ENCODE results near the gene EEPD1. TPM values are rescaled to one million over a fixed set of nuclear protein-coding genes. Genes with fewer than 3 reads are reported as not detected.

EEPD1 gene
- polyA plus RNA-seq, 1 of the 3 experiments (the other 2 are of a cell fraction): 5.0 TPM

- ChIA-PET CTCF (interaction anchor here (0.8 to 1.5 kb wide), 5 partner anchors 9 to 315 kb away, joined by 3 to 4 read pairs (median 3); no protein-coding TSS in a partner anchor), POLR2A (no interaction called here)
- no peaks in the 10 kb centered on the region for H4K20me1 ChIP-seq (ENCODE audit: insufficient read depth)
- H2AFZ ChIP-seq (ENCODE audit: low read depth): no peak overlapping the region
- no peaks in the 10 kb centered on the region for H3K36me3 ChIP-seq (replicated peaks in 1 of 2; ENCODE audit: control insufficient read depth in 1 of 2, insufficient read depth in 2 of 2, low read length in 1 of 2)
- H3K79me2 ChIP-seq (ENCODE audit: insufficient read depth): no peaks in the 10 kb centered on the region
- TF ChIP-seq FOXJ3 (CRISPR knock-in tag; IDR thresholded peaks at IDR 0.05) (no peak), YY1 (IDR thresholded peaks at IDR 0.05; ENCODE audit: low read depth) (no peak), TAF1 (IDR thresholded peaks at IDR 0.05; ENCODE audit: borderline replicate concordance, low read depth, low read length) (no peak), TCF12 (IDR thresholded peaks at IDR 0.05) (no peak), EP300 (IDR thresholded peaks at IDR 0.05; ENCODE audit: borderline replicate concordance in 1 of 2, low read depth in 1 of 2, low read length in 1 of 2) (no peak), RFX5 (IDR thresholded peaks at IDR 0.05; ENCODE audit: low read length) (no peak), MEF2A (IDR thresholded peaks at IDR 0.05; ENCODE audit: borderline replicate concordance, low read depth) (no peak), TEAD4 (IDR thresholded peaks at IDR 0.05; ENCODE audit: borderline replicate concordance, insufficient read depth) (no peak), POLR2AphosphoS5 (IDR thresholded peaks at IDR 0.05; ENCODE audit: low read depth, low read length) (no peak), RCOR1 (IDR thresholded peaks at IDR 0.05; ENCODE audit: low read length) (no peak), FOXM1 (IDR thresholded peaks at IDR 0.05; ENCODE audit: low read depth) (no peak), USF1 (IDR thresholded peaks at IDR 0.05; ENCODE audit: borderline replicate concordance, low read depth) (no peak), RXRA (IDR thresholded peaks at IDR 0.05; ENCODE audit: borderline replicate concordance, low read depth) (no peak), CTCF (IDR thresholded peaks at IDR 0.05) (no peak), MAX (IDR thresholded peaks at IDR 0.05; ENCODE audit: low read depth) (no peak), PBX3 (IDR thresholded peaks at IDR 0.05) (no peak), GABPA (IDR thresholded peaks at IDR 0.05; ENCODE audit: low read depth) (no peak), CHD2 (IDR thresholded peaks at IDR 0.05; ENCODE audit: low read length, partially characterized antibody) (no peak), MXI1 (IDR thresholded peaks at IDR 0.05; ENCODE audit: low read depth, low read length) (no peak)
- TF ChIP-seq, protein P1, sequence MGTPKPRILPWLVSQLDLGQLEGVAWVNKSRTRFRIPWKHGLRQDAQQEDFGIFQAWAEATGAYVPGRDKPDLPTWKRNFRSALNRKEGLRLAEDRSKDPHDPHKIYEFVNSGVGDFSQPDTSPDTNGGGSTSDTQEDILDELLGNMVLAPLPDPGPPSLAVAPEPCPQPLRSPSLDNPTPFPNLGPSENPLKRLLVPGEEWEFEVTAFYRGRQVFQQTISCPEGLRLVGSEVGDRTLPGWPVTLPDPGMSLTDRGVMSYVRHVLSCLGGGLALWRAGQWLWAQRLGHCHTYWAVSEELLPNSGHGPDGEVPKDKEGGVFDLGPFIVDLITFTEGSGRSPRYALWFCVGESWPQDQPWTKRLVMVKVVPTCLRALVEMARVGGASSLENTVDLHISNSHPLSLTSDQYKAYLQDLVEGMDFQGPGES (IDR thresholded peaks at IDR 0.05; ENCODE audit: low read depth, low read length): no peak
- H3F3A ChIP-seq (replicated peaks; ENCODE audit: insufficient read depth): no peaks in the 10 kb centered on the region
- H3K9ac ChIP-seq: no peak overlapping the region
- 77% methylated on average over 1 of the region's 1 CpG for WGBS (ENCODE audit: low lambda C conversion rate)
- H3K27me3 ChIP-seq (ENCODE audit: insufficient read depth): no peaks in the 10 kb centered on the region
- no peak for DNase-seq
- H3K27ac ChIP-seq (ENCODE audit: low read depth in 2 of 2, low read length in 1 of 2): no peak overlapping the region
- no peak overlapping the region for H3K4me2 ChIP-seq
- H3K9me2 ChIP-seq: no peaks in the 10 kb centered on the region
- H3K9me3 ChIP-seq: no peaks in the 10 kb centered on the region
- H3K4me3 ChIP-seq (ENCODE audit: low read depth in 2 of 2, low read length in 1 of 2): no peak overlapping the region
- peaks cover 0 to 6% of the 10 kb centered on the region in 2 experiments; a peak in 1 of 4 replicates for H3K4me1 ChIP-seq (ENCODE audit: control insufficient read depth in 1 of 2, insufficient read depth in 2 of 2, low read depth in 1 of 2, low read length in 1 of 2)
Measured at GRCh38 chr7:36232555-36232954, 79.5 kb downstream of the EEPD1 start.

Measured in SK-N-SH (cell line).